Hematopoietic multipotent progenitor cell (in vitro differentiated cells): ENCODE data around the gene SV2C. TPM values are rescaled to one million over a fixed set of nuclear protein-coding genes. Genes with fewer than 3 reads are reported as not detected.

Experiments used
- DNase-seq, 3 donors: peaks; one replicate each; pipeline ENCODE4 v3.0.0-alpha.2; 2011 to 2015; ENCODE audit warnings: low read depth in 2 of 3, low spot score in 2 of 3
- total RNA-seq: library from RNA; depleted of rRNA; stranded (reverse); fragments of >200 nt; gene quantifications from one replicate; pipeline ENCODE4 v1.2.3, GENCODE V29; 2012

The SV2C gene
- total RNA-seq, 1 donor = under 0.01 TPM

- DNase-seq = no peak
Observed at GRCh38 chr5:76155536-76155935, 72.4 kb downstream of the SV2C start.

DNA sequence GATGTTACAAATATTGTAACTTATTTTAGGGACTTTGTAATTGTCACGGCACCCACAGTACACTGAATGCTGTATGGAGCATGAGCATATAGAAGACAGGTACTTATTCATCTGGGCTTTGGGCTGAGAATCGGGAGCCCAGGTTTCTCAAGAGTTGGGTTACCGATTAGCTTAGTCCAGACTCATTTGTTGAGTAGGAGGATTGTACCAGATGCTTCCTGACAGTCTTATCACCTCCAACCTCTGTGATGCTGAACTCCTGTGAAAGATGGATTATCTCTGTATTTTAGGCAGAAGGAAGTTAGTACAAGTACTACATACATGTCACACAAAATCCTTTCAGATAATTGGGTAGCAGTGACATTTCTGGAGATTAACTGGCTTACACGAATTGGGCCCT, 79.2 kb downstream of the SV2C start:
- DNase-seq = no peak

GRCh38 chr5:76163111-76163628, 80.0 kb downstream of the SV2C start:
- DNase-seq = no peak

DNA sequence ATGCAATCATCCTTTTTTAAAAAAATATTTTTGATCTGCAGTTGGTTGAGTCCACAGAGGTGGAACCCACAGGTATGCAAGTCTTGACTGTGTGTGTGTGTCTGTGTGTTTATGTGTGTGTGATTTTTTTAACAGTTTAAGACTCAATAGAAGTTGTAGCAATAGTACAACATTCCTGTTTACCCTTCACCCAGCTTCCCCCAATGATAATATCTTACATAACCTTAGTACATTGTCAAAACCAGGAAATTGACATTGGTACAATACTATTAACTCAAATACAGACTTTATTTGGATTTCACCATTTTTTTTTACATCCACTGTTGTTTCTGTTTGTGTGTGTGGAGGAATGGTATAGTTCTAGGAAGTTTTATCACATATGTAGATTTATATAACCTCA, 81.8 kb downstream of the SV2C start:
- DNase-seq = no peak

GRCh38 chr5:76165711-76166374, 82.7 kb downstream of the SV2C start:
- no peak for DNase-seq

GRCh38 chr5:76166886-76167576, 83.8 kb downstream of the SV2C start:
- no peak for DNase-seq

GRCh38 chr5:76169146-76169905, 86.1 kb downstream of the SV2C start:
- no peak for DNase-seq

DNA sequence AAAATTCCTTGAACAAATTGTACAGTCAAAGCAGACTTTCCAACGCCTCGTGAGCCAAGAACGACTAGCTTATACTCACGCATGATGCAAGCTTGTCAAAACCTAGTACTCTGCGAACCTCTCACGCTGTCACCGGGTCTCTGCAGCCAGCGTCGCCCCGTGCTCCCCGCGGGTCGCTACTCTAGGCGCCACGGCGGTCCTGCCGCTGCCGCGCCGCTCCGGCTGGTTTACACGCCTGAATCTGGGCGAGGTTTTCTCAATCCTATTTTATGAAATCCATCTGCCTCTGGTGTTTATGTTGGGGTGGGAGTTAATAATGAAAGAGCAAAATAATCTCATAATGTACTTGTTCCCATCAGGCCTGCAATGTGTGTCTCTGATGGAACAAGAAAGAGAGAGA, 90.9 kb downstream of the SV2C start:
- no peak for DNase-seq

DNA sequence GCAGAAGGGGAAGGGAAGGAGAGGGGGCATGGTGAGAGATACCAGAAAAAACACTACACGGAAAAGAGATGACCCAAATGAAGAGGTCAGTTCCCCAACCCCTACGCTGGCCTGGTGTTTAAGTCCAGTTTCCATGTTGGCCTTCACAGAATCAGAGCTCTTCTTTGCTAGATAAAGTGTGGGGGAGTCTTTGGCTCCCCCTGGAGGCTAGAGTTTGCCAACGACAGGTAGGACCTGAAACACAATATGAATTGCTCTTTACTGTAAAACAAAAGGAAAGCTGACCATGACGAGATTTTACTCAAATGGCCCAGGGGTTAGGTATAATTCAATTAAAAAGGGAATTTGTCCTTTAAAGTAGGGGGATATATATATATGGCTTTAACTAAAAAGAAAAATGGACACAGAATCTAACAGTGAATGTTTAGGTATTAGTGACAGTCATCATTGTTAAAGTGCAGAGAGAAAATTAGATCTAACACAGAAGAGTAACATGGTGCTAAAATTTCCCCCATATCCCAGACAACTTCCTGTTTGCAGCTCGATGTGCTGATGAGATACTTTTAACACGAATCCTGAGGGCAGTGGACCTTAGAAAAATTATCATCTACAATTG, 92.0 kb downstream of the SV2C start:
- DNase-seq = peak; percentile 28 to 70 (median 44)

DNA sequence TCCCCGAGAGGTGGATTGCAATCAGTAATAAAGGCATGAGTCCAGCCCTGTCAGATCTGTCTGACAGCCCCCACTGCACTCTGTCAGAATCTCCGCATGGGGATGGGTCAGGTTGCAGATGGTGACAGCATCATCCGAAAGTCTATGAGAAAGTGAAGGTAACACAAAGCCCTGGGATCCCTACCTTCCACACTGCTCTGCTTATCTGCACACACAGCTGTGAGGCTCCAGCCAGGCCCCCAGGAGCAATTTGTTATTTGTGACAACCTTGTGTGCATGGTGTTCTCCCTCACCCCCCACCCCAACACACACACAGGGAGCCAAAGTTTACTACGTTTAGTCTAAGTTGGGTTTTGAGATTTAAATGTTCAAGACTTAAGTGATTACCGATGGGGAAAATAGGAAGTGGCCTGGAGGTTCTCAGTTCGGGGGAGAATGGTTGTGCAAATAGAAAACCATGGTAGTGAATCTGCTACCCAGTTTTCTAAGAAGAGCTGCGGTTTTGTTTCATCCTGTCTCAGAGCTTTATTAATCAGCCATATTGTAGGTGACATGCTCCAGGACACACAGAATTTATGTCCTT, 92.7 kb downstream of the SV2C start:
- peak in 1 of 3 donors; percentile 67 for DNase-seq

DNA sequence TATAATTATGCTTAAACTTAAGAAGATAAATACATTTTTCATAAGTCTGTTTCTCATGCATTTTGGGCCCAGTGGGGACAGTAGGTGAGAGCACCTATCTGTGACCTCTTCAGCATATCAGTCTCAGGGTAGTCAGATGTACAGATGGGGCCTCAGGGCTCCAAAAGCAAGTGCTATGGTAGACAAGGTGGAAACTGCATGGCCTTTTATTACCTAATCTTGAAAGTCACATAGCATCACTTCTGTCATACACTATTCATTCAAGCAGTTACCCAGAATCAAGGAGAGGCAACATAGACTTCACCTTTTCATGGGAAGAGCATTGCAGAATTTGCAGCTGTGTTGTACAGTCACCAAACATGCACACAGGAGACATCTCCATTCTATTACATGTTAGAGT, 94.8 kb downstream of the SV2C start:
- no peak for DNase-seq

- DNase-seq = no peak
Observed at GRCh38 chr5:76178913-76179312, 95.7 kb downstream of the SV2C start.

GRCh38 chr5:76180814-76181805, 97.9 kb downstream of the SV2C start:
- DNase-seq = peak in 1 of 3 donors; percentile 13

GRCh38 chr5:76187386-76187785, 104.2 kb downstream of the SV2C start:
- DNase-seq = no peak

- DNase-seq = no peak
Observed at GRCh38 chr5:76190356-76190755, 107.2 kb downstream of the SV2C start.

DNA sequence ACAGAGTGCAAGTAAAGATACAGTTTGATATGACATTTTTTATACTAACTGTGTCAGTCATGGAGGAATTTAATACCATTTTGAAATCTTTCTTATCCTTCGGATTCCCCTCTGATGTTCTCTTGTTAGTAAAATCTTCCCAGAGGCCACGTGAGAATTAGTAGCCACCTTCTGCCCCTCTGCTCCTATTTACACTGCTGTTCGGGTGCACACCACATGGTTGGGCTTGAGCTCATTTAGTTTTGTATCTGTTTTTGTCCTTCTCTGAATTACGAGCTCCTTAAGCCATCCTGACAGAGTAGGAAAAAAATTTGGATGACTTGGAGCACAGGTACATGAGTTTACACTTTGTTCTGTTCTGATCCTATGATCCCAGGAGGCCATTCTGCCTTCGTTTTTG, 109.7 kb downstream of the SV2C start:
- no peak for DNase-seq

- no peak for DNase-seq
Observed at GRCh38 chr5:76193635-76194034, 110.5 kb downstream of the SV2C start.

DNA sequence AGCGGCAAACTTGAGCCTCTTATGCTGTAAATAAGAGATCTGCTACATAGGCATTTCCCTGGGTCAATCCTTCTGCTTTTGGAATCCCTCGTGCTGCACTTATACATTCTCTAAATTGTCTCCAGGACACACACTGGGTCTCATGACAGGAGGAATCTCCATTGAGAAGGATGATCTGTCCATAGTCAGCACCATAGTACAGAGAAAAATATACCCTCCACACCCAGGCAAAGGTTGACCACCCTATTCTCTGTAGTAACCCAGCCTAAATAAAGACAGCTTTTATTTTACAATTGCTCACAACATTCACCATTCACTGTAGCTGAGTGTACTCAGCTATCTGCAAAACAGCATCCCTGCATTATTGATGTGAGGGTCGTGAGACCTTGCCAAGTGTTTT, 111.2 kb downstream of the SV2C start:
- no peak for DNase-seq

GRCh38 chr5:76196457-76196856, 113.3 kb downstream of the SV2C start:
- DNase-seq = no peak
